Measurements from ENCODE around the gene IPPK. TPM values are rescaled to one million over a fixed set of nuclear protein-coding genes. Genes with fewer than 3 reads are reported as not detected.

Gene IPPK
- total RNA-seq, 1 donor from 2014 or later, result 39.5 TPM

- no peak for DNase-seq (ENCODE audit: extremely low spot score in 2 of 2)
- TF ChIP-seq POLR2A (IDR thresholded peaks at IDR 0.05) (no peak), POLR2AphosphoS5 (IDR thresholded peaks at IDR 0.05; ENCODE audit: insufficient read depth in 1 of 2, low read depth in 1 of 2) (peak in 1 of 2 donors; percentile 47)
- H3K4me1 ChIP-seq, result peaks cover 47% of the 10 kb centered on the region
- H3K36me3 ChIP-seq, result peaks cover 0 to 18% of the 10 kb centered on the region in 2 donors
- H3K27me3 ChIP-seq, result no peaks in the 10 kb centered on the region
- no peak overlapping the region for H3K4me3 ChIP-seq
- no peaks in the 10 kb centered on the region for H3K9me3 ChIP-seq
- intact Hi-C loops (cut with DNase I), result no loop called here
- H3K27ac ChIP-seq, result peak overlapping the region; percentile 70
Measured at GRCh38 chr9:92655366-92655765, 14.6 kb downstream of the IPPK start.

DNA sequence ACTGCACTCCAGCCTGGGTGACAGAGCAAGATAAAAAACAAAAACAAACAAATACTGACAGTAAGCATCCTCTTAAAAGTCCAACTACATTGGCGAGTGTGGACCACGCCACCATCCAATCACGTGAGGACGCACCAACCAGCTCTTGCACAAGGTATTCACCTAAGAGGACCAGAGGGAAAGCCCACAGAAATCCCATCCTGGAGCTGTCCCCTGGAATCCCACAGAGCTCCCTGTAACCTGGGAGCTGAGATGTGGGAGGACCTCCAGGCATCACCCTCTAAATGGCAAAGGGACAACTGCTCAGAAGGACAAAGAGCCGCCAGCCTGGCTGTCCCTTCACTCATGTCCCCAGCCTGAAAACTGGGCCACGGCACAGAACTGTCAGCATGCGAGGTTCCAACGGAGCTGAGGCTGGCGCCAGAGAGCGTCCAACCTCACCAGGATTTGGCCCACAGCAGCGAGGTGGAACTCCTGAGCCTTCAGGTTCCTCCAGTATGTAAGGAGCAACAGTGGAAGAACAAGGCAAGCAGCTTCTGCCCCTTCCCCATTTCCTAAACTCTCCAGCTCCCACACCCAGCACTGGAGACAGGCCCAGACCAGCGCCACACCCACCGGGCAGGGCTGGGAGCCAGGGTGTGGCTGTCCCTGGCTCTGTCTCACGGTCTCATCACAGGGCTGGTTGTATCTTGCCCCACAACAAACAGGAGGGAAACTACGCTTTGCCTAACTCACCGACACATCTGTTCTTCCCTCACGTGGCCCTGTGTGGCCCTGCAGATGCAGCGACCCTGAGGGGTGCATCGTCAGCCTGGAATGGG is 15.2 kb downstream of the IPPK start:
- no peak for DNase-seq (ENCODE audit: extremely low spot score in 2 of 2)
- Histone ChIP-seq H3K27me3 (no peaks in the 10 kb centered on the region), H3K36me3 (peaks cover 0 to 19% of the 10 kb centered on the region in 2 donors), H3K4me1 (peaks cover 49% of the 10 kb centered on the region), H3K9me3 (no peaks in the 10 kb centered on the region), H3K4me3 (no peak overlapping the region), H3K27ac (peak overlapping the region; percentile 70)
- intact Hi-C loops (cut with DNase I), result no loop called here
- TF ChIP-seq POLR2AphosphoS5 (IDR thresholded peaks at IDR 0.05; ENCODE audit: insufficient read depth in 1 of 2, low read depth in 1 of 2) (peak; percentile 69 to 72), CTCF (IDR thresholded peaks at IDR 0.05) (no peak), POLR2A (IDR thresholded peaks at IDR 0.05) (no peak)

DNA sequence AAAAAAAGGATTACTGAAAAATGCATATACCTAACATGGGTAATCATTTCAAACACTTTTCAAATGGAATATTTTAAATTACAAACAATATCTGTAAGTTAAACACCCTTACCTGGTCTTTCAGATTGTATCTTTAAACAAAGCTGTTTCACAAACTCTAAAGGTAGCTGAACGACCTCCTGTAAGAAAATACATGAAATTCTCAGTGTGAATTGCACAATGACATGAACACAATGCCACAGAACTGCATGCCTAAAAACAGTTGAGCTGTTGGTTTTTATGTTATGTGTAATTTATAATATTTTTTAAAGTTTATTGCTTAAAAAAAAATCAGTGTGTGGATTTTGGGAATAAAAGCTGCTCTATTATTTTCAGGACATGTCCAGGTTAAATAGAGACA is 17.5 kb downstream of the IPPK start:
- peaks cover 0 to 36% of the 10 kb centered on the region in 2 donors for H3K36me3 ChIP-seq
- TF ChIP-seq CTCF (IDR thresholded peaks at IDR 0.05) (no peak), POLR2AphosphoS5 (IDR thresholded peaks at IDR 0.05; ENCODE audit: insufficient read depth in 1 of 2, low read depth in 1 of 2) (no peak), POLR2A (IDR thresholded peaks at IDR 0.05) (no peak)
- H3K4me1 ChIP-seq, result peaks cover 49% of the 10 kb centered on the region
- no peaks in the 10 kb centered on the region for H3K27me3 ChIP-seq
- H3K27ac ChIP-seq, result peak overlapping the region; percentile 21
- no peak for DNase-seq (ENCODE audit: extremely low spot score in 2 of 2)
- H3K4me3 ChIP-seq, result no peak overlapping the region
- intact Hi-C loops (cut with DNase I), result no loop called here
- no peaks in the 10 kb centered on the region for H3K9me3 ChIP-seq

GRCh38 chr9:92650839-92651621 is 18.9 kb downstream of the IPPK start:
- Histone ChIP-seq H3K4me3 (no peak overlapping the region), H3K36me3 (peaks cover 0 to 35% of the 10 kb centered on the region in 2 donors), H3K4me1 (peaks cover 43% of the 10 kb centered on the region), H3K27ac (peak overlapping the region; percentile 76), H3K27me3 (no peaks in the 10 kb centered on the region), H3K9me3 (no peaks in the 10 kb centered on the region)
- TF ChIP-seq POLR2A (IDR thresholded peaks at IDR 0.05) (no peak), CTCF (IDR thresholded peaks at IDR 0.05) (no peak), POLR2AphosphoS5 (IDR thresholded peaks at IDR 0.05; ENCODE audit: insufficient read depth in 1 of 2, low read depth in 1 of 2) (no peak)
- intact Hi-C loops (cut with DNase I), result no loop called here
- no peak for DNase-seq (ENCODE audit: extremely low spot score in 2 of 2)

- intact Hi-C loops (cut with DNase I), result no loop called here
- Histone ChIP-seq H3K4me3 (no peak overlapping the region), H3K27me3 (no peaks in the 10 kb centered on the region), H3K4me1 (peaks cover 36% of the 10 kb centered on the region), H3K9me3 (no peaks in the 10 kb centered on the region), H3K36me3 (peaks cover under 1 to 35% of the 10 kb centered on the region in 2 donors), H3K27ac (peak overlapping the region; percentile 76)
- TF ChIP-seq POLR2AphosphoS5 (IDR thresholded peaks at IDR 0.05; ENCODE audit: insufficient read depth in 1 of 2, low read depth in 1 of 2) (no peak), POLR2A (IDR thresholded peaks at IDR 0.05) (no peak)
- DNase-seq (ENCODE audit: extremely low spot score in 2 of 2), result no peak
Measured at GRCh38 chr9:92650296-92650695, 19.6 kb downstream of the IPPK start.
